Epithelial cell of esophagus (primary cell): ENCODE data around the gene TMPO.

Experiments
- DNase-seq: peaks from one replicate; pipeline ENCODE4 v3.0.0; 2010; ENCODE audit warnings: low read depth
- H3K4me3 ChIP-seq: 2 replicates; pipeline ENCODE4 v1.5.1; 2011; ENCODE audit warnings: mild to moderate bottlenecking, low read length, control low read depth
- CTCF ChIP-seq: IDR thresholded peaks from 2 replicates; pipeline ENCODE4 v1.5.1; 2011; ENCODE audit warnings: low read depth, mild to moderate bottlenecking, low read length, control low read depth, inconsistent platforms; ENCODE audit not compliant: insufficient read depth; ENCODE audit errors: missing control alignments

The TMPO gene

GRCh38 chr12:98514982-98515286, 456 bp upstream of the TMPO start:
- H3K4me3 ChIP-seq = peak overlapping the region; percentile 55
- no peak for TF ChIP-seq CTCF
- DNase-seq = no peak

- peak overlapping the region; percentile 55 for H3K4me3 ChIP-seq
- peak; percentile 76 for TF ChIP-seq CTCF
- peak; percentile 84 for DNase-seq
These were observed 902 bp downstream of the TMPO start for GRCh38 chr12:98516111-98516873.

- no peak overlapping the region for H3K4me3 ChIP-seq
- TF ChIP-seq CTCF = no peak
- DNase-seq = no peak
These were observed 4.0 kb downstream of the TMPO start for GRCh38 chr12:98519257-98519907.

- no peak for TF ChIP-seq CTCF
- DNase-seq = no peak
- H3K4me3 ChIP-seq = no peak overlapping the region
These were observed 14.7 kb downstream of the TMPO start for GRCh38 chr12:98530068-98530467.

GRCh38 chr12:98532687-98533304, 17.4 kb downstream of the TMPO start:
- DNase-seq = peak; percentile 68
- H3K4me3 ChIP-seq = no peak overlapping the region
- peak; percentile 63 for TF ChIP-seq CTCF

- no peak overlapping the region for H3K4me3 ChIP-seq
- no peak for DNase-seq
- no peak for TF ChIP-seq CTCF
These were observed 18.4 kb downstream of the TMPO start for GRCh38 chr12:98533723-98534251.

GRCh38 chr12:98538031-98538430, 22.6 kb downstream of the TMPO start:
- no peak for TF ChIP-seq CTCF
- no peak for DNase-seq
- H3K4me3 ChIP-seq = no peak overlapping the region
